HepG2 (cell line): Measurements from ENCODE around the gene NUP133. TPM values are rescaled to one million over a fixed set of nuclear protein-coding genes. Genes with fewer than 3 reads are reported as not detected.
A peak's percentile ranks its signal among the peaks of the same experiment; 100 is the strongest.

Source experiments
- AGO2 ChIP-seq: fragments of 200-400 bp; formaldehyde crosslinking; optimal IDR thresholded peaks from 2 replicates; pipeline ENCODE3; 2017; ENCODE audit warnings: mild to moderate bottlenecking, low read depth, low read length, moderate library complexity
- ATRX ChIP-seq: sonication (generic); formaldehyde crosslinking; IDR thresholded peaks from 2 replicates; pipeline ENCODE4 v1.4.0; 2020; ENCODE audit warnings: missing genetic modification reagents, borderline replicate concordance
- CAMTA2 ChIP-seq: sonication (generic); formaldehyde crosslinking; IDR thresholded peaks from 2 replicates; pipeline ENCODE4 v1.4.0; 2020; ENCODE audit warnings: mild to moderate bottlenecking, missing genetic modification reagents, borderline replicate concordance
- FOXP4 ChIP-seq: sonication (generic); formaldehyde crosslinking; IDR thresholded peaks from 2 replicates; pipeline ENCODE4 v1.4.0; 2020; ENCODE audit warnings: missing genetic modification reagents
- HINFP ChIP-seq: sonication (generic); formaldehyde crosslinking; IDR thresholded peaks from 2 replicates; pipeline ENCODE4 v1.4.0; 2020; ENCODE audit warnings: low read depth, mild to moderate bottlenecking, missing genetic modification reagents
- HMG20B ChIP-seq: conservative IDR thresholded peaks from 2 replicates; pipeline ENCODE4 v1.6.1; 2016; ENCODE audit warnings: missing genetic modification reagents, missing compliant biosample characterization
- KLF12 ChIP-seq: sonication (generic); formaldehyde crosslinking; IDR thresholded peaks from 2 replicates; pipeline ENCODE4 v1.4.0; 2020; ENCODE audit warnings: missing genetic modification reagents, borderline replicate concordance
- MED1 ChIP-seq: sonication (generic); formaldehyde crosslinking; IDR thresholded peaks from 2 replicates; pipeline ENCODE4 v1.4.0; 2020; ENCODE audit warnings: missing genetic modification reagents
- MEIS2 ChIP-seq: sonication (generic); formaldehyde crosslinking; IDR thresholded peaks from 2 replicates; pipeline ENCODE4 v1.9.0; 2021; ENCODE audit warnings: mild to moderate bottlenecking, missing genetic modification reagents
- NFRKB ChIP-seq: fragments of 450-650 bp; IDR thresholded peaks from 2 replicates; pipeline ENCODE4 v1.6.1; 2017
- NFYB ChIP-seq: sonication (generic); formaldehyde crosslinking; IDR thresholded peaks from 2 replicates; pipeline ENCODE4 v1.4.0; 2020; ENCODE audit warnings: missing genetic modification reagents
- NRL ChIP-seq: sonication (generic); formaldehyde crosslinking; IDR thresholded peaks from 2 replicates; pipeline ENCODE4 v1.5.0; 2020; ENCODE audit warnings: missing genetic modification reagents, mild to moderate bottlenecking, moderate library complexity, borderline replicate concordance
- SALL1 ChIP-seq: sonication (generic); formaldehyde crosslinking; IDR thresholded peaks from 2 replicates; pipeline ENCODE4 v1.8.0; 2022; ENCODE audit warnings: mild to moderate bottlenecking, missing genetic modification reagents
- SNAPC5 ChIP-seq: sonication (generic); formaldehyde crosslinking; IDR thresholded peaks from 2 replicates; pipeline ENCODE4 v1.8.1; 2023; ENCODE audit warnings: mild to moderate bottlenecking, missing genetic modification reagents, borderline replicate concordance
- SOX5 ChIP-seq: IDR thresholded peaks from 2 replicates; pipeline ENCODE4 v1.6.1; 2016; ENCODE audit warnings: borderline replicate concordance
- TGIF2 ChIP-seq: IDR thresholded peaks from 2 replicates; pipeline ENCODE4 v1.6.1; 2016; ENCODE audit warnings: control low read depth, missing compliant biosample characterization
- ZNF513 ChIP-seq: sonication (generic); formaldehyde crosslinking; conservative IDR thresholded peaks from 2 replicates; pipeline ENCODE4 v1.5.0; 2020; ENCODE audit warnings: missing genetic modification reagents
- ZNF574 ChIP-seq: sonication (generic); formaldehyde crosslinking; IDR thresholded peaks from 2 replicates; pipeline ENCODE4 v1.4.0; 2020; ENCODE audit warnings: missing genetic modification reagents
- ZNF614 ChIP-seq: IDR thresholded peaks from 2 replicates; pipeline ENCODE4 v1.6.1; 2018; ENCODE audit warnings: missing biosample characterization, missing genetic modification reagents, inconsistent platforms, borderline replicate concordance
- ZSCAN5A ChIP-seq: sonication (generic); formaldehyde crosslinking; IDR thresholded peaks from 2 replicates; pipeline ENCODE4 v1.8.0; 2022; ENCODE audit warnings: mild to moderate bottlenecking, missing genetic modification reagents, borderline replicate concordance
- polyA plus RNA-seq, 8 experiments: library from polyadenylated mRNA; depleted of rRNA in 3 of 8; stranded (reverse) in 7 of 8; unstranded in 1 of 8; fragments of >200 nt; fragmentation: Illumina TruSeq in 4 of 8; extraction: Trizol in 4 of 8; gene quantifications; 2 replicates each; pipeline versions ENCODE4 v1.2.1 to v1.2.3, GENCODE V29; 2011 to 2016; ENCODE audit warnings: low read depth in 4 of 8, missing spikeins in 1 of 8, mixed read lengths in 1 of 8; ENCODE audit not compliant: insufficient read depth in 1 of 8
- total RNA-seq, 5 experiments: library from RNA; depleted of rRNA; stranded (reverse); fragments of >200 nt; fragmentation: Illumina TruSeq; extraction: Trizol; gene quantifications; 2 replicates each; pipeline ENCODE4 v1.2.3, GENCODE V29; 2016; ENCODE audit warnings: low read depth in 1 of 5

The NUP133 gene
- total and polyA plus RNA-seq, 2 of the 13 experiments (the other 11 are each of a cell fraction or from before 2014, with no cell fraction given), result 17.7 to 45.6 TPM

GRCh38 chr1:229408458-229409037 lies 99.6 kb downstream of the NUP133 start (continued):
- TF ChIP-seq SNAPC5 (CRISPR knock-in tag), result no peak
- TF ChIP-seq KLF12 (CRISPR knock-in tag), result 0 out of 2 replicates have a peak, but pooled peaks have one; percentile 25
- TF ChIP-seq MED1 (CRISPR knock-in tag), result peak; percentile 40; the same call in 1 of the 2 replicates
- no peak for TF ChIP-seq NFRKB
- no peak for TF ChIP-seq SALL1 (CRISPR knock-in tag)
- no peak for TF ChIP-seq AGO2
- TF ChIP-seq TGIF2 (CRISPR knock-in tag), result 0 out of 2 replicates have a peak, but pooled peaks have one; percentile 34
- TF ChIP-seq MEIS2, result 0 out of 2 replicates have a peak, but pooled peaks have one; percentile 58
- TF ChIP-seq HINFP (CRISPR knock-in tag), result no peak
- 0 out of 2 replicates have a peak, but pooled peaks have one; percentile 11 for TF ChIP-seq ZNF574 (CRISPR knock-in tag)
- TF ChIP-seq NFYB (CRISPR knock-in tag), result no peak
- TF ChIP-seq CAMTA2, result no peak
- no peak for TF ChIP-seq ZNF513 (CRISPR knock-in tag)
- TF ChIP-seq SOX5 (CRISPR knock-in tag), result no peak
- TF ChIP-seq ZNF614 (CRISPR knock-in tag), result no peak
- TF ChIP-seq HMG20B, result no peak
- no peak for TF ChIP-seq ZSCAN5A
- no peak for TF ChIP-seq ATRX (CRISPR knock-in tag)
- TF ChIP-seq NRL (CRISPR knock-in tag), result 0 out of 2 replicates have a peak, but pooled peaks have one; percentile 36
- 0 out of 2 replicates have a peak, but pooled peaks have one; percentile 27 for TF ChIP-seq FOXP4 (CRISPR knock-in tag)
